Activated naive CD8-positive, alpha-beta T cell treated with anti-CD3 and anti-CD28 coated beads, Interleukin-2, amount 10 ng/mL, durations not matched to agents 7 days and 5 days (primary cell): ENCODE data around the gene CEP57L1. TPM values are rescaled to one million over a fixed set of nuclear protein-coding genes. Genes with fewer than 3 reads are reported as not detected.

Experiments
- ATAC-seq: fragments of 150-1000 bp; cut with Tn5 transposase; one replicate; pipeline ENCODE4 v1.10.0; 2021; ENCODE audit warnings: low read depth, moderate library complexity
- POLR2A ChIA-PET: fragments of 350-600 bp; sonication (Branson Sonifier 250); formaldehyde crosslinking; loops from one replicate; lab custom pipeline; 2021; ENCODE audit warnings: antibody characterized with exemption; lab: Charles Lee
- DNase-seq: peaks from one replicate; pipeline ENCODE4 v3.0.0; 2021
- H3K27ac Mint-ChIP-seq: one replicate; pipeline ENCODE4 v1.8.0; 2022; ENCODE audit warnings: mild to moderate bottlenecking, mixed read lengths
- H3K27me3 Mint-ChIP-seq: one replicate; pipeline ENCODE4 v1.8.0; 2022; ENCODE audit warnings: mild to moderate bottlenecking, moderate library complexity, mixed read lengths
- H3K36me3 Mint-ChIP-seq: one replicate; pipeline ENCODE4 v1.8.0; 2021; ENCODE audit warnings: mild to moderate bottlenecking, mixed read lengths
- H3K4me1 Mint-ChIP-seq: one replicate; pipeline ENCODE4 v1.8.0; 2021; ENCODE audit warnings: mixed read lengths
- H3K4me3 Mint-ChIP-seq: one replicate; pipeline ENCODE4 v1.8.0; 2022; ENCODE audit warnings: mild to moderate bottlenecking, moderate library complexity, mixed read lengths
- H3K9me3 Mint-ChIP-seq: one replicate; pipeline ENCODE4 v1.8.0; 2021; ENCODE audit warnings: mixed read lengths
- total RNA-seq, 2 experiments: library from RNA; stranded (reverse); gene quantifications; one replicate each; pipeline ENCODE4 v1.2.3, GENCODE V29; 2021

The CEP57L1 gene
- total RNA-seq: 10 to 100 TPM; 20.5 to 22.6 TPM

DNA sequence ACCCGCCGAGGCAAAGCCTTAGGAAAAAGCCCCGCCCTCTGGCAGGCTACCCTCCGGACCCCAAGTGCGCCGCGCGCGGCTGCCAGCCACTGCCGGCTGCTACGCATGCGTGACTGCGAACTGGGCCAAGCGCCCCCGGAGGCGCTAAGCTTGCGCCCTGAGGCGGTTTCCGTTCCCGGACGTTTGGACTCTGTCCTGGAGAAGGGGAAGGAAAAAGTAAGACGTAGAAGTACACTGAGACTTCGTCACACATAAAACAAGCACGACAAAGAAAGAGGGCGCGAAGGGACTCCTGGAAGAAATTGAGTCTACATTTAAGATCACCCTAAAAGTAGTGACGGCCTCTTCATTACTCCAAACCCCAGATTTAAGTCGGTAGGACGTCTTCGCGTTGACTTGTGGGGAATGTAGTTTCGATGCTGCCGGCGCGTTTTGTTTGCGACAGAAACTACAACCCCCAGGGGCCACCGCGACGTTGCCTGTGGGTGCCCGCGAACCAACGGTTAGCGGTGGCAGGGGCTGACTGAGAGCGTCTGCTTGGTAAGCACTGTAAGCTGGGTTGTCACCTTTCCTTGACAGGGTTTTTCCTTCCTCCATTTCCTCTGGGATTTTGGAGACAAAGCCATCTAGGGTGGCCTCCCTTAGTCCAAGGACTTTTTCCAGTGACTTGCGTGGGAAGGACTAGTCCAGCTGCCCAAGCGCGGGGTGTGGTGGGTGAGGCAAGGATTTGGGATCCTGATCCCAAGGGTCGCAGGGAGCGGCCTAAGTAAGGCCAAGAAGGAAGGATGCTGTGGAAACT lies at the start of gene CEP57L1:
TSS of gene CEP57L1 (plus strand) at position 472 of the 799 bp plus-strand sequence. CDS start 49,715 bp downstream, outside the sequence.
- Mint-ChIP-seq H3K36me3 (peaks cover 10% of the 10 kb centered on the region), H3K4me3 (peak within 1 kb of the TSS; percentile 95), H3K4me1 (peaks cover 45% of the 10 kb centered on the region), H3K27ac (peak within 1 kb of the TSS; percentile 99), H3K27me3 (no peaks in the 10 kb centered on the region), H3K9me3 (no peaks in the 10 kb centered on the region)
- POLR2A ChIA-PET: interaction anchor here (0.6 to 3.2 kb wide), 15 partner anchors 10 to 1720 kb away, joined by 3 to 40 read pairs (median 4); partner anchors contain the start of genes ARMC2, CD164, CDK19 and PPIL6
- ATAC-seq (peak; percentile 81), DNase-seq (peak; percentile 94)

DNA sequence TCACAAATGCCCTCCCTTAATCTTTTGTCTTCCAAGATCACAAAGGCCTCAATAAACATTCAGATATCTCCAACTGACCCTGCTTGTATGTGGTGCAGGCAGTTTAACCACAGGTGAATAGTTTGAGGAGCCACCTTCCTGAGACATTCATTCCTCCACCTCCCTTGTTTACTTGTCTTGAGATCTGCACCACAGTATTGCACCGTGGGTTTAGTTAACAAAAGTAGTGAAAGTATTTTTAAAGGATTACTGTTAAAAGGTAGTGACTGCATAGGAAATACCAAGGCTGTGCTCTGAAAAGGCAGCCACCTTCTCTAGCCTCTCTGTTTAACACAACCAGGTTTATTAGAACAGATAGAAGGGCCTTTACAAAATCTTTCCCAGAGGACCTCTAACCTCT lies 47.1 kb upstream of the CEP57L1 start:
- Mint-ChIP-seq H3K27me3 (peaks cover 3% of the 10 kb centered on the region), H3K27ac (no peak overlapping the region), H3K36me3 (peaks cover 13% of the 10 kb centered on the region), H3K9me3 (peaks cover 4% of the 10 kb centered on the region), H3K4me1 (peaks cover 15% of the 10 kb centered on the region), H3K4me3 (no peak overlapping the region)
- DNase-seq (no peak), ATAC-seq (no peak)
- POLR2A ChIA-PET: interaction anchor here (0.7 kb wide), 1 partner anchor 47 kb away, joined by 3 read pairs; the partner anchor contains the start of gene SESN1

DNA sequence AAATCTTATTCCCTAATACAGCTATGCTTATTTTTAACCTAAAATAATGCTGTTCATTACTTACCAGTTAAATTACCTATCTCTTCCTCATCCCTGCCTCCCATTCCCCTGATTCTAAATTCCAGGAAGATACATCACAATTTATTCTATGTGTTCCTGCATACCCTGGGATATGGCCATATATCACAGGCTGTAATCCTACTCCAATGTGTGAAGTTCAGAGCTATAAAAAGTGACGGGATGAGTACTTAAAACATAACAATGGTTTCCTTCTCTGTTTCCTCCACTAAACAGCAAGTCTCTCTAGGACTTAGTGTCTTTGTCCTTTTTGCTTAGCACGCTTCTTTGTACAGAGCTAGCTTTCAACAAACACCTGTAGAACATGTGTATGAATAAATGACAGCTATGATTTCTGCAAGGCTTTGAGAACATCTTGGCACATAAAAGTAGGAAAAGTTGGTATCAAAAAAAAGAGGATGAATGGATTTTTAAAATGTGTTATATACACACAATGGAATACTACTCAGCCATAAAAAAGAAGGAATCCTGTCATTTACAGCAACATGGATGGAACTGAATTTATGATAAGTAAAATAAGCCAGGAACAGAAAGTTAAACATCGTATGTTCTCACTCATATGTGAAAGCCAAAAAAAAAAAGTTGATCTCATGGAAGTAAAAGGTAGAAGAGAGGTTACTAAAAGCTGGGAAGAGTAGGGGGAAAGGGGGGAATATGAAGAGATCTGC lies 46.5 kb upstream of the CEP57L1 start:
- Mint-ChIP-seq H3K27ac (no peak overlapping the region), H3K9me3 (peaks cover 4% of the 10 kb centered on the region), H3K4me3 (no peak overlapping the region), H3K36me3 (peaks cover 13% of the 10 kb centered on the region), H3K27me3 (peaks cover 6% of the 10 kb centered on the region), H3K4me1 (peaks cover 18% of the 10 kb centered on the region)
- ATAC-seq: no peak
- no peak for DNase-seq
- POLR2A ChIA-PET: interaction anchor here (0.7 kb wide), 1 partner anchor 46 kb away, joined by 3 read pairs; the partner anchor contains the start of gene SESN1

DNA sequence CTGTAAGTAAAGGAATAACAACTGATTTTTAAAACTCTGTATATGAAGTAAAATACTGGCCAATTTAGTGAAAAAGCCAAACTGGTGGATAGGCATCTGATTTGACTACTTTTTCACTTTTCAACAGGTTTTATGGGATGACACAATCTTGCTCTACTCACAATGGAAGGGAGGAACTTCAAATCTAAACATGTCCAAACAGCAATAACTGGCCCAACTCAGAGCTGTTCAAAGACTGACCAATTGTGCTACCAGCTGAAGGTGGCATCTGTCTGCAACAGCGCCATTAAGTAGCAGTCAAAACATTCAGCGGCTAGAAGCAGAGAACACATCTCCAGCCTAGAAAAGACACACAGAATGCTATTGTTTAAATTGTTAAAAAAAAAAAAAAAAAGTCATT lies 45.3 kb upstream of the CEP57L1 start:
- Mint-ChIP-seq H3K9me3 (peaks cover 4% of the 10 kb centered on the region), H3K27me3 (peaks cover 6% of the 10 kb centered on the region), H3K27ac (no peak overlapping the region), H3K36me3 (peaks cover 13% of the 10 kb centered on the region), H3K4me3 (no peak overlapping the region), H3K4me1 (peaks cover 18% of the 10 kb centered on the region)
- no peak for DNase-seq
- ATAC-seq: no peak
- POLR2A ChIA-PET: no interaction called here

GRCh38 chr6:109050447-109051102 lies 44.7 kb upstream of the CEP57L1 start:
- POLR2A ChIA-PET: interaction anchor here (0.6 kb wide), 1 partner anchor 21 kb away, joined by 8 read pairs; no protein-coding TSS in a partner anchor
- peaks cover 18% of the 10 kb centered on the region for H3K4me1 Mint-ChIP-seq
- H3K36me3 Mint-ChIP-seq: peaks cover 12% of the 10 kb centered on the region
- H3K27me3 Mint-ChIP-seq: peaks cover 6% of the 10 kb centered on the region
- ATAC-seq: no peak
- peaks cover 4% of the 10 kb centered on the region for H3K9me3 Mint-ChIP-seq
- no peak overlapping the region for H3K4me3 Mint-ChIP-seq
- no peak for DNase-seq
- no peak overlapping the region for H3K27ac Mint-ChIP-seq

GRCh38 chr6:109051301-109052017 lies 43.8 kb upstream of the CEP57L1 start:
- H3K9me3 Mint-ChIP-seq: peaks cover 4% of the 10 kb centered on the region
- H3K27ac Mint-ChIP-seq: no peak overlapping the region
- peaks cover 18% of the 10 kb centered on the region for H3K4me1 Mint-ChIP-seq
- ATAC-seq: no peak
- H3K4me3 Mint-ChIP-seq: no peak overlapping the region
- no peak for DNase-seq
- peaks cover 10% of the 10 kb centered on the region for H3K36me3 Mint-ChIP-seq
- H3K27me3 Mint-ChIP-seq: peaks cover 6% of the 10 kb centered on the region
- POLR2A ChIA-PET: no interaction called here

DNA sequence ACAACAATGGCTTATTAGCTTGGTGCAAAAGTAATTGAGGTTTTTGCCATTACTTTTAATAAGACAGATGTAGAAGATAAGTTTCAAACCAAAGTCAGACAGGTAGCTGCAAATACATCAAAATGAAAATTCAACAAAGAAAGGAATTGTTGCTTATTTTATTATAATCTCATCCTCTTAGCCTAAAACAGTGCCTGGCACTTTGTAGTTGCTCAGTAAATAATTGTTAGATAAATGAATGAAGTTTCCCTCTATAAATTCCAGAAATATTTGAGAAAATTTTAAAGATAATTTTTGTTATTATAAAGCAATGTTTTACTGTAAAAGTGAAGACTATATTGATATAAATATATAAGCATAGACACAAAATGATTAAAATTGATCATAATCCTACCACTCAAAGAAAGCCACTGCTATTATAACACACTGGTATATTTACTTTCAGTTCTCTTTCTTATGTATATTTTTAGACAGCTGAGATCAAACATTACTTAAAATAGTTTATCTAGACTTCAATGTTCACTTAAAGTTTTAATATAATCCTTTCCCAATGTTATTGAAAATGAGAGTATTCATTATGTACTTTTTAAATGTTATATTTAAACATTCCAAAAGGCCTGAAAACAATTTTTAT lies 43.2 kb upstream of the CEP57L1 start:
- Mint-ChIP-seq H3K36me3 (peaks cover 10% of the 10 kb centered on the region), H3K27ac (no peak overlapping the region), H3K4me1 (peaks cover 22% of the 10 kb centered on the region), H3K27me3 (peaks cover 6% of the 10 kb centered on the region), H3K4me3 (no peak overlapping the region), H3K9me3 (peaks cover 4% of the 10 kb centered on the region)
- ATAC-seq: no peak
- DNase-seq: no peak
- POLR2A ChIA-PET: no interaction called here

- H3K27me3 Mint-ChIP-seq: peaks cover 6% of the 10 kb centered on the region
- no peak for ATAC-seq
- peaks cover 22% of the 10 kb centered on the region for H3K4me1 Mint-ChIP-seq
- H3K27ac Mint-ChIP-seq: no peak overlapping the region
- H3K4me3 Mint-ChIP-seq: no peak overlapping the region
- POLR2A ChIA-PET: no interaction called here
- H3K36me3 Mint-ChIP-seq: peaks cover 10% of the 10 kb centered on the region
- peaks cover 4% of the 10 kb centered on the region for H3K9me3 Mint-ChIP-seq
- DNase-seq: no peak
Observed at GRCh38 chr6:109052852-109053251, 42.5 kb upstream of the CEP57L1 start.

DNA sequence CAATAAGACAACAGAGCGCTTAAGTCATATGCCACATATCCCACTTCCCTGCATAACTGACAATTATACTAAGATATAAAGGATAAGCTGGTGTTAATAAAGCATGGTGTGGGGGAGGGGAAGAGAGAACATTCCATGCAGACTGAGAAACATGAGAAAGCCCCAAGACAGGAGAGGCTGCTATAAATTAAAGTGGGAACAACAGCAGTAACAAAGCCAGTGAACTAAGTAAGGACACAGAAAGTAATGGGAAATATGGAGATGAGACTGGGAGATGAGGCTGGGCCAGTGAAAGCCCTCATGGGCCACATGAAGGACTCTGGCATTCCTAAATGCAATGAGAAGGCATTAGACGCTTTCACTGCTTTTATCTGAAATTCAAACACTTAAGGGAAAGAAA lies 42.0 kb upstream of the CEP57L1 start:
- POLR2A ChIA-PET: no interaction called here
- no peak overlapping the region for H3K4me3 Mint-ChIP-seq
- no peak overlapping the region for H3K27ac Mint-ChIP-seq
- ATAC-seq (no peak), DNase-seq (no peak)
- H3K27me3 Mint-ChIP-seq: peaks cover 6% of the 10 kb centered on the region
- H3K36me3 Mint-ChIP-seq: peaks cover 7% of the 10 kb centered on the region
- H3K4me1 Mint-ChIP-seq: peaks cover 20% of the 10 kb centered on the region
- H3K9me3 Mint-ChIP-seq: peaks cover 4% of the 10 kb centered on the region

DNA sequence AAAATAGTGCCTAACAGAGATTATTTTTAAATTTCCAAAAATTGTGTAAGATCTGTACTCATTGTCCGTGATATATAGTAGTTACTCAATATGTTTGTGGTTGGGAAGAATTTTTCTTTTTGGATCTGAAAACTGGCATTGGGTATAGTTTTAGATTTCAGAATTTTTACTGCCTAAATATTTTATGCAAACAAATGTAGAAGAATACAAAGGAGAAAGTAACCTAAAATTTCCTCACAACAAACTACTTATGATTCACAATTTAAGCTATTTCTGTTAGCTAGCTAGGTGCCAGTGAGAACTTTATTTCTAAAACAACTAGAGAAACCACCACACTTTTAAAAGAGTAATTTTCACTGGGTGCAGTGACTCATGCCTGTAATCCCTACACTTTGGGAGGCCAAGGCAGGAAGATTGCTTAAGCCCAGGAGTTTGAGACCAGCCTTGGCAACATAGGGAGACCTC lies 39.5 kb upstream of the CEP57L1 start:
- no peak for ATAC-seq
- DNase-seq: no peak
- POLR2A ChIA-PET: no interaction called here
- peaks cover 3% of the 10 kb centered on the region for H3K27me3 Mint-ChIP-seq
- no peak overlapping the region for H3K27ac Mint-ChIP-seq
- H3K4me3 Mint-ChIP-seq: no peak overlapping the region
- no peaks in the 10 kb centered on the region for H3K36me3 Mint-ChIP-seq
- peaks cover 20% of the 10 kb centered on the region for H3K4me1 Mint-ChIP-seq
- H3K9me3 Mint-ChIP-seq: no peaks in the 10 kb centered on the region

GRCh38 chr6:109056661-109057060 lies 38.6 kb upstream of the CEP57L1 start:
- Mint-ChIP-seq H3K4me3 (no peak overlapping the region), H3K36me3 (no peaks in the 10 kb centered on the region), H3K4me1 (peaks cover 19% of the 10 kb centered on the region), H3K27ac (no peak overlapping the region), H3K9me3 (no peaks in the 10 kb centered on the region), H3K27me3 (peaks cover 3% of the 10 kb centered on the region)
- no peak for DNase-seq
- POLR2A ChIA-PET: no interaction called here
- no peak for ATAC-seq

- H3K27me3 Mint-ChIP-seq: peaks cover 2% of the 10 kb centered on the region
- POLR2A ChIA-PET: no interaction called here
- no peak for DNase-seq
- H3K9me3 Mint-ChIP-seq: no peaks in the 10 kb centered on the region
- H3K36me3 Mint-ChIP-seq: no peaks in the 10 kb centered on the region
- peaks cover 28% of the 10 kb centered on the region for H3K4me1 Mint-ChIP-seq
- no peak overlapping the region for H3K4me3 Mint-ChIP-seq
- no peak overlapping the region for H3K27ac Mint-ChIP-seq
- ATAC-seq: no peak
Observed at GRCh38 chr6:109058620-109059019, 36.7 kb upstream of the CEP57L1 start.
